Gastroesophageal sphincter (tissue), 3 donors: ENCODE data around the gene SRGAP2C.
"Not testable (repeated sequence)": the region's sequence is repeated elsewhere in the genome, so short reads cannot be mapped to it uniquely, and the experiment has no call there.

ENCODE experiments used
- POLR2A ChIP-seq, 2 donors: fragments of 450-650 bp; IDR thresholded peaks; one replicate each; pipeline ENCODE4 v1.6.1; 2017; ENCODE audit warnings: antibody characterized with exemption in 2 of 2, mild to moderate bottlenecking in 2 of 2, moderate library complexity in 1 of 2
- POLR2AphosphoS5 ChIP-seq: sonication (generic); formaldehyde crosslinking; IDR thresholded peaks from one replicate; pipeline ENCODE4 v1.6.1; 2017; ENCODE audit warnings: antibody characterized with exemption
- TF ChIP-seq, protein P1 (sequence below), 4 experiments: fragments of 200-600 bp in 2 of 4; fragments of 450-650 bp in 2 of 4; sonication (generic) in 1 of 4; IDR thresholded peaks; one replicate each; pipeline ENCODE4 v1.5.1; 2017 to 2019; ENCODE audit warnings: antibody characterized with exemption in 4 of 4, mild to moderate bottlenecking in 2 of 4, moderate library complexity in 2 of 4

DNA sequence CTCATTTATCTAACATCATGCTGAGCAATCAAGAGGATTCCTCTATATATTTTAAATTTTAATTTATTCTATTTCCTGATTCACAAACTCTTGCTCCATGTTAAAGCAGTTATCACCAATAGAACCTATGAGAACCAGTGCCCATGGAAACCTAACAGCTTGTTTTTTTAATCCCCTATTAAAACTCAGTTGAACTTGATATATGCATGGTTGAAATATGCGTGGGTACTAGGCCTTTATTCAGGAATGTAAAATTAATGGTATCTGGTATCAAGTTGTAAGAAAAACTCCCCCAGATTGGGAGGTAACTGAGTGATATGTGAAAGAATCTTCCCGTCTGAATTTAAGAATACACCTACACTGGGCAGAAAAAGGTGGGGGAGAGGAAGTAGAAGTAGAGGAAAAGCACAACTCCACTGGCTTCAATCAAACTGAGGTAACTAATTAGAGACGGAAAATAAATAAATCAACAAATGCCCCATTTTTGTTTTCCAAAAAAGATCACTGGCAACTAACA lies 16.6 kb upstream of the SRGAP2C start:
- TF ChIP-seq, protein P1, sequence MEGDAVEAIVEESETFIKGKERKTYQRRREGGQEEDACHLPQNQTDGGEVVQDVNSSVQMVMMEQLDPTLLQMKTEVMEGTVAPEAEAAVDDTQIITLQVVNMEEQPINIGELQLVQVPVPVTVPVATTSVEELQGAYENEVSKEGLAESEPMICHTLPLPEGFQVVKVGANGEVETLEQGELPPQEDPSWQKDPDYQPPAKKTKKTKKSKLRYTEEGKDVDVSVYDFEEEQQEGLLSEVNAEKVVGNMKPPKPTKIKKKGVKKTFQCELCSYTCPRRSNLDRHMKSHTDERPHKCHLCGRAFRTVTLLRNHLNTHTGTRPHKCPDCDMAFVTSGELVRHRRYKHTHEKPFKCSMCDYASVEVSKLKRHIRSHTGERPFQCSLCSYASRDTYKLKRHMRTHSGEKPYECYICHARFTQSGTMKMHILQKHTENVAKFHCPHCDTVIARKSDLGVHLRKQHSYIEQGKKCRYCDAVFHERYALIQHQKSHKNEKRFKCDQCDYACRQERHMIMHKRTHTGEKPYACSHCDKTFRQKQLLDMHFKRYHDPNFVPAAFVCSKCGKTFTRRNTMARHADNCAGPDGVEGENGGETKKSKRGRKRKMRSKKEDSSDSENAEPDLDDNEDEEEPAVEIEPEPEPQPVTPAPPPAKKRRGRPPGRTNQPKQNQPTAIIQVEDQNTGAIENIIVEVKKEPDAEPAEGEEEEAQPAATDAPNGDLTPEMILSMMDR (IDR thresholded peaks at IDR 0.05), result not testable (repeated sequence)
- not testable (repeated sequence) for TF ChIP-seq POLR2AphosphoS5; POLR2A (IDR thresholded peaks at IDR 0.05)
